A549 (cell line): Measurements from ENCODE around the gene ARID5B. TPM values are rescaled to one million over a fixed set of nuclear protein-coding genes. Genes with fewer than 3 reads are reported as not detected.

Experiments
- ATAC-seq, 2 experiments: fragments of 200-7000 bp in 1 of 2; fragments of >200 bp in 1 of 2; cut with Nextera tagmentation in 1 of 2; cut with Tn5 transposase in 1 of 2; 3 replicates each; pipeline versions ENCODE4 v1.8.0 to v1.9.1; 2018 to 2020; ENCODE audit warnings: mild to moderate bottlenecking in 1 of 2, moderate library complexity in 1 of 2
- CTCF ChIA-PET: fragments of 300-600 bp; sonication (Branson Sonifier 250); formaldehyde crosslinking; extraction: SDS; loops from one replicate; lab custom pipeline; 2021; ENCODE audit warnings: antibody characterized with exemption, inconsistent platforms; lab: Yijun Ruan, JAX
- POLR2A ChIA-PET: fragments of 350-600 bp; formaldehyde crosslinking; extraction: SDS; loops from one replicate; lab custom pipeline; 2021; ENCODE audit warnings: antibody characterized with exemption, inconsistent platforms; lab: Yijun Ruan, JAX
- DNase-seq, 2 experiments: peaks; one replicate each; pipeline versions ENCODE4 v3.0.0 to v3.0.0-alpha.2; 2011 to 2016; ENCODE audit warnings: low read depth in 1 of 2, low spot score in 1 of 2
- FAIRE-seq: peaks from 2 replicates; lab custom pipeline; 2011; peaks lifted over from hg19 to GRCh38; lab: Jason Lieb, UNC
- H3K27ac ChIP-seq, 2 experiments: fragments of >200 bp; sonication (Bioruptor Twin); formaldehyde crosslinking; 3 replicates each; pipeline ENCODE4 v1.5.1; 2016 to 2017
- H3K4me1 ChIP-seq: fragments of >200 bp; sonication (Bioruptor Twin); formaldehyde crosslinking; 3 replicates; pipeline ENCODE4 v1.6.1; 2016
- H3K4me2 ChIP-seq: fragments of >200 bp; sonication (Bioruptor Twin); formaldehyde crosslinking; 3 replicates; pipeline ENCODE4 v1.6.1; 2016
- H3K4me3 ChIP-seq: fragments of >200 bp; sonication (Bioruptor Twin); formaldehyde crosslinking; 3 replicates; pipeline ENCODE4 v1.5.1; 2016
- H3K9me3 ChIP-seq: fragments of >200 bp; sonication (Bioruptor Twin); formaldehyde crosslinking; 3 replicates; pipeline ENCODE4 v1.6.1; 2016
- CBX2 ChIP-seq: fragments of 200-600 bp; sonication (generic); IDR thresholded peaks from 2 replicates; pipeline ENCODE4 v1.6.1; 2016; ENCODE audit warnings: low read depth, mild to moderate bottlenecking, borderline replicate concordance
- EHF ChIP-seq: fragments of 250-450 bp; sonication (Bioruptor Pico); IDR thresholded peaks from 2 replicates; pipeline ENCODE4 v1.5.0; 2020; ENCODE audit warnings: mild to moderate bottlenecking
- ESRRA ChIP-seq: fragments of 150-350 bp; IDR thresholded peaks from 2 replicates; pipeline ENCODE4 v1.6.1; 2014; ENCODE audit warnings: mild to moderate bottlenecking, low read length, borderline replicate concordance
- HMGXB4 ChIP-seq: fragments of 250-450 bp; sonication (Bioruptor Pico); IDR thresholded peaks from 2 replicates; pipeline ENCODE4 v1.5.0; 2021; ENCODE audit warnings: mild to moderate bottlenecking, moderate library complexity, borderline replicate concordance
- HOXA7 ChIP-seq: fragments of 250-450 bp; sonication (Bioruptor Pico); IDR thresholded peaks from 2 replicates; pipeline ENCODE4 v1.5.0; 2020; ENCODE audit warnings: mild to moderate bottlenecking, moderate library complexity
- JUN ChIP-seq, 2 experiments: fragments of >200 bp; sonication (Bioruptor Twin); formaldehyde crosslinking; IDR thresholded peaks; 2 replicates in 1 of 2; 3 replicates in 1 of 2; pipeline ENCODE4 v1.6.1; 2016 to 2017
- KDM1A ChIP-seq: fragments of 200-600 bp; sonication (generic); IDR thresholded peaks from 2 replicates; pipeline ENCODE4 v1.6.1; 2016; ENCODE audit warnings: low read depth, mild to moderate bottlenecking
- NR3C1 ChIP-seq: fragments of >200 bp; sonication (Bioruptor Twin); formaldehyde crosslinking; IDR thresholded peaks from 3 replicates; pipeline ENCODE4 v1.6.1; 2017
- PHF8 ChIP-seq: fragments of 200-600 bp; sonication (generic); IDR thresholded peaks from 2 replicates; pipeline ENCODE4 v1.6.1; 2016; ENCODE audit warnings: low read depth, mild to moderate bottlenecking, antibody characterized with exemption, moderate library complexity, borderline replicate concordance
- POLR2AphosphoS2 ChIP-seq: conservative IDR thresholded peaks from 2 replicates; pipeline ENCODE4 v1.6.1; 2012; ENCODE audit warnings: low read length, improper control_type of control experiment, inconsistent platforms
- RCOR1 ChIP-seq: fragments of 150-350 bp; IDR thresholded peaks from 2 replicates; pipeline ENCODE4 v1.6.1; 2014; ENCODE audit warnings: antibody characterized with exemption, low read length, low read depth
- SMC3 ChIP-seq: fragments of >200 bp; sonication (Bioruptor Twin); formaldehyde crosslinking; IDR thresholded peaks from 3 replicates; pipeline ENCODE4 v1.6.1; 2018; ENCODE audit warnings: inconsistent platforms
- WGBS: methylation state at CpG from one replicate; pipeline ENCODE4 v1.1.6; 2017; ENCODE audit errors: missing lambda C conversion rate; 5-methylcytosine and 5-hydroxymethylcytosine counted together
- polyA plus RNA-seq, 4 experiments: library from polyadenylated mRNA; depleted of rRNA in 3 of 4; stranded (reverse); fragments of >200 nt; fragmentation: RNase III in 1 of 4; extraction: RNeasy Plus Mini Kit Qiagen cat#74134 plus additional on column Dnase treatment in 1 of 4; gene quantifications; 2 replicates in 3 of 4; 3 replicates in 1 of 4; pipeline ENCODE4 v1.2.3, GENCODE V29; 2011 to 2017

Gene ARID5B
- polyA plus RNA-seq, 2 of the 4 experiments (the other 2 are of a cell fraction) = 0.75 to 1.6 TPM

DNA sequence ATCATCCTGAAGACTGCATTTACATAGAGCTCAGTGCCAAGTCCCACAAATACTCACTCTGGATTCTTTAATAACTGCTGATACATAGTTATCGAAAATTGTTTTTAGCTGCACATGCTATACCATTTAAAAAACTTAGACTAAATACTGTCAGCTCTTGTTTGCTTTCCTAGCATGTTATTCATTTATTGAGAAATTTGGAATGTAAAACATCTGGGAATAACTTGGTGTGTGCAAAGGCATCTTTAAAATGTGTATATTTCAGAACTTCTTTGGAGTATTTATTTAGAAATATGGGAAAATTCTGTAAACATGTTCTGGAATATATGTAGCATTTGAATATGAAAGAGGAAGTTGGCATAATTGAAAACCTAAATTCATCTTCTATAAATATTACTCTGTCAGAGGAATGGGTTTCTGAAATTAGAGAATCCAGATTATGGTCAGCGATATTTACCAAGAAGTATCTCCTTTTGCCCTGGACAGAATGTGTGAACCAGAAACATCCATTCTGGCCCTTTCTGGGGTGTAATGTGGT is 119.7 kb downstream of the ARID5B start:
- Histone ChIP-seq H3K4me3 (no peak overlapping the region), H3K4me2 (no peak overlapping the region), H3K9me3 (no peaks in the 10 kb centered on the region), H3K27ac (no peak overlapping the region), H3K4me1 (no peaks in the 10 kb centered on the region)
- no peak for TF ChIP-seq HOXA7 (CRISPR knock-in tag)
- no peak for TF ChIP-seq SMC3
- POLR2A ChIA-PET = no interaction called here
- CTCF ChIA-PET = interaction anchor here (4.2 kb wide), 1 partner anchor 17 kb away, joined by 18 read pairs; no protein-coding TSS in a partner anchor
- ATAC-seq = no peak
- 89% methylated on average over 2 of the region's 2 CpGs for WGBS
- DNase-seq = no peak
- FAIRE-seq = no peak

GRCh38 chr10:62021978-62022802 is 120.7 kb downstream of the ARID5B start:
- ChIA-PET POLR2A (no interaction called here), CTCF (interaction anchor here (0.9 to 4.2 kb wide), 3 partner anchors 16 to 223 kb away, joined by 3 to 18 read pairs (median 6); no protein-coding TSS in a partner anchor)
- no peaks in the 10 kb centered on the region for H3K9me3 ChIP-seq
- TF ChIP-seq SMC3 = no peak
- TF ChIP-seq HMGXB4 (CRISPR knock-in tag) = no peak
- no peak for TF ChIP-seq JUN (IDR thresholded peaks at IDR 0.05)
- 60% methylated on average over 5 of the region's 5 CpGs for WGBS
- no peak for FAIRE-seq
- H3K4me2 ChIP-seq = no peak overlapping the region; the same call in 2 of the 3 replicates
- H3K4me1 ChIP-seq = no peaks in the 10 kb centered on the region
- no peak for DNase-seq
- H3K4me3 ChIP-seq = no peak overlapping the region
- no peak overlapping the region for H3K27ac ChIP-seq
- no peak for ATAC-seq

DNA sequence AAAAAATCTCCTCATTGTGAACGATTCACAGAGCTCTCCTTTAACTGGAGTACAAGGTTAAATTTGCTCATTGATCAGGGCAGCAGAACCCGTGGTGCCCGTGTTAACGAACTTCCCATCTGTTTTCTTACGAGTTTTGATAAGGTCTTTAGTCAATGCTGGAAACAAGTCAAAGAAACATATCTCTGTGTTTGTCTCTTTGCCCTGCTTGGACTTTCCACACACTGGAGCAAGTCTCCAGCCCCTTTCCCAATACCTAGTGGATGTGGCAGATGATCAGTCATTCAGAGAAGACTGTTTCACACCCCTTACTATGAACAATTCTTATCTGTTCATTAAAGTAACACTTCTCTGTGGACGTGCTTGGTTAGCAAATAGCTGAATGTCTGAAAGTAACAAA is 121.3 kb downstream of the ARID5B start:
- Histone ChIP-seq H3K27ac (no peak overlapping the region), H3K4me1 (no peaks in the 10 kb centered on the region), H3K4me3 (no peak overlapping the region)
- 57% methylated on average over 6 of the region's 6 CpGs for WGBS
- no peak for FAIRE-seq
- TF ChIP-seq SMC3 (no peak), CBX2 (no peak), POLR2AphosphoS2 (no peak), KDM1A (no peak), PHF8 (no peak), HMGXB4 (CRISPR knock-in tag) (no peak), RCOR1 (no peak), EHF (no peak)
- TF ChIP-seq, all 56 proteins: peak for 0
- Histone ChIP-seq H3K4me2 (no peak overlapping the region), H3K9me3 (no peaks in the 10 kb centered on the region)
- ChIA-PET CTCF (interaction anchor here (0.9 to 4.2 kb wide), 3 partner anchors 15 to 222 kb away, joined by 3 to 18 read pairs (median 6); no protein-coding TSS in a partner anchor), POLR2A (no interaction called here)
- no peak for DNase-seq
- ATAC-seq = no peak

DNA sequence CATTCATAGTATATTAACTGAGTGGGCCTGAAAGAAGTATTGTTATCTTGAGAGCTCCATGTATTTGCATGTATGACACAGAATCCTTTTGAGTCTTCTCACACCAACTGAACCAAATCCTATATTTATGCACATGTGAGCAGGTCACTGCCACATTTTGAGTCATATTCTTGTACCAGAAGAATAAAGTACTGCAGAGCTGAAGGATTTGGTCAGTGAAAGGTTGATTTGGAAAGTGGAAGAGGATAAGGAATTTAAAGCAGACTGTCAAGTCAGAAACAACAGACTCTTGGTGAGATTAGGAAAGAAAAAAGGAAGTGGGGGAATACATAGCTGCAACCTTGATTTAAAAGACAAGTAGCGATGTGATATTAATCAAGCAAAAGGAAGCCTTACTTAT is 121.8 kb downstream of the ARID5B start:
- 0 out of 3 replicates have a peak, but pooled peaks cover 2% of the 10 kb centered on the region for H3K4me1 ChIP-seq
- no peak for FAIRE-seq
- no peak for TF ChIP-seq NR3C1
- TF ChIP-seq ESRRA = no peak
- ChIA-PET CTCF (interaction anchor here (0.9 to 4.2 kb wide), 4 partner anchors 14 to 222 kb away, joined by 3 to 18 read pairs (median 6); no protein-coding TSS in a partner anchor), POLR2A (no interaction called here)
- H3K27ac ChIP-seq = no peak overlapping the region
- H3K4me3 ChIP-seq = no peak overlapping the region
- no peak for DNase-seq
- no peak overlapping the region for H3K4me2 ChIP-seq
- 94% methylated on average over 1 of the region's 1 CpG for WGBS
- ATAC-seq = no peak
- no peaks in the 10 kb centered on the region for H3K9me3 ChIP-seq
